ENCODE results near the gene RAX.

DNA sequence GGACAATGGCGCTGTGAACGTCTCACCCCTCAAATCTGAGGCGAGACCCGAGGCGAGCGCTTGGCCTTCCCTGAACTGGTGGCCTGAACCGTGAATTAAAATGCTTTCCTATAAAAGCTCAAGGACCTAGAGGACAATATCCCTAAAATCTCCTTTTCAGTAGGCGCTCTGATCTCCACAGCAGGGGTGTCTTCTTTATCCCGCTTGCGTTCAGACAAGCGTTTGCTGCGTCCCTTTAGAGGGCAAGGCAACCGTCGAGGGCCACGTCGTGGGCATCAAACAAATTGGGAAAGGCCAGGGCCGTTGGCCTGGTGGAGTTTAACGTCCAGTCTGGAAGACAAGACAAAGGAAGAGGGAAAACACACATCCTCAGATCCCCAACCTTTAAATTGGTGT is 1.3 kb upstream of the RAX start:
- no peak for TF ChIP-seq EZH2 (IDR thresholded peaks at IDR 0.05; ENCODE audit: borderline replicate concordance, low read depth, low read length, severe bottlenecking)
- TF ChIP-seq, protein P1, sequence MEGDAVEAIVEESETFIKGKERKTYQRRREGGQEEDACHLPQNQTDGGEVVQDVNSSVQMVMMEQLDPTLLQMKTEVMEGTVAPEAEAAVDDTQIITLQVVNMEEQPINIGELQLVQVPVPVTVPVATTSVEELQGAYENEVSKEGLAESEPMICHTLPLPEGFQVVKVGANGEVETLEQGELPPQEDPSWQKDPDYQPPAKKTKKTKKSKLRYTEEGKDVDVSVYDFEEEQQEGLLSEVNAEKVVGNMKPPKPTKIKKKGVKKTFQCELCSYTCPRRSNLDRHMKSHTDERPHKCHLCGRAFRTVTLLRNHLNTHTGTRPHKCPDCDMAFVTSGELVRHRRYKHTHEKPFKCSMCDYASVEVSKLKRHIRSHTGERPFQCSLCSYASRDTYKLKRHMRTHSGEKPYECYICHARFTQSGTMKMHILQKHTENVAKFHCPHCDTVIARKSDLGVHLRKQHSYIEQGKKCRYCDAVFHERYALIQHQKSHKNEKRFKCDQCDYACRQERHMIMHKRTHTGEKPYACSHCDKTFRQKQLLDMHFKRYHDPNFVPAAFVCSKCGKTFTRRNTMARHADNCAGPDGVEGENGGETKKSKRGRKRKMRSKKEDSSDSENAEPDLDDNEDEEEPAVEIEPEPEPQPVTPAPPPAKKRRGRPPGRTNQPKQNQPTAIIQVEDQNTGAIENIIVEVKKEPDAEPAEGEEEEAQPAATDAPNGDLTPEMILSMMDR (IDR thresholded peaks at IDR 0.05; ENCODE audit: borderline replicate concordance, extremely low read depth, low read length, poor library complexity, severe bottlenecking): no peak

Measured in DND-41 (cell line).